Psoas muscle (tissue), 8 donors: ENCODE results near the gene MAML2. TPM values are rescaled to one million over a fixed set of nuclear protein-coding genes. Genes with fewer than 3 reads are reported as not detected.

Experiments used
- ATAC-seq, 4 donors: fragments of 200-7000 bp; cut with Tn5 transposase; one replicate each; pipeline ENCODE4 v1.9.1; 2020; ENCODE audit warnings: moderate library complexity in 3 of 4, mild to moderate bottlenecking in 2 of 4
- DNase-seq, 2 donors: peaks; one replicate each; pipeline ENCODE4 v3.0.0-alpha.2; 2020
- H3K27ac ChIP-seq: fragments of 200-600 bp; one replicate; pipeline ENCODE4 v1.8.0; 2022
- H3K27me3 ChIP-seq, 3 donors: fragments of 200-600 bp in 1 of 3; one replicate each; pipeline versions ENCODE4 v1.6.1 to v1.8.0; 2013 to 2022; ENCODE audit warnings: low read length in 2 of 3, mild to moderate bottlenecking in 2 of 3, moderate library complexity in 1 of 3; ENCODE audit not compliant: insufficient read depth in 3 of 3
- H3K36me3 ChIP-seq, 2 donors: fragments of 200-600 bp in 1 of 2; one replicate each; pipeline versions ENCODE4 v1.6.1 to v1.8.0; 2013 to 2022; ENCODE audit warnings: low read depth in 1 of 2, mild to moderate bottlenecking in 1 of 2, moderate library complexity in 1 of 2; ENCODE audit not compliant: insufficient read depth in 1 of 2
- H3K4me1 ChIP-seq: fragments of 200-600 bp; one replicate; pipeline ENCODE4 v1.8.0; 2022
- H3K4me3 ChIP-seq: fragments of 200-600 bp; one replicate; pipeline ENCODE4 v1.8.0; 2022; ENCODE audit warnings: mild to moderate bottlenecking
- H3K9me3 ChIP-seq: fragments of 200-600 bp; one replicate; pipeline ENCODE4 v1.8.0; 2022
- CTCF ChIP-seq: fragments of 200-600 bp; IDR thresholded peaks from one replicate; pipeline ENCODE4 v1.8.0; 2022; ENCODE audit warnings: antibody characterized with exemption
- WGBS, 3 donors: extraction: QIAGEN DNeasy Blood & Tissue Kit; methylation state at CpG; one replicate each; pipeline versions ENCODE4 v1.1.6 to v1.1.7; 2013; 5-methylcytosine and 5-hydroxymethylcytosine counted together
- intact Hi-C, 2 donors: fragments of 100-400 bp; cut with DNase I; formaldehyde crosslinking; loops; one replicate each; pipeline versions ENCODE4 v1.11.0 to v1.14.2; 2022
- polyA plus RNA-seq, 3 donors: library from polyadenylated mRNA; stranded (reverse); fragments of 200-250 nt; gene quantifications; one replicate each; pipeline ENCODE4 v1.2.3, GENCODE V29; 2013
- total RNA-seq, 4 donors: library from RNA; stranded (reverse); fragmentation: NEBNext Ultra II Directional in 2 of 4; extraction: Animal tissue kit (Norgen Biotek cat#: 25700) in 2 of 4; gene quantifications; one replicate each; pipeline versions ENCODE4 v1.2.1 to v1.2.4, GENCODE V29; 2021 to 2023
- donor health status: healthy with polysubstance abuse.
- donor health status: DM: no; HTN: no; CAD: no; lungs with moderate emphysema.
- donor health status: Bipolar disorder and iron deficiency.
- donor health status: healthy.
- donor health status: DM: yes; HTN: yes; CAD: no.
- donor health status: DM: no; HTN: no; CAD: no.
- donor health status: DM: no; HTN: no; CAD: no.
- donor health status: DM: yes; HTN: yes; CAD: no.

The MAML2 gene
- total and polyA plus RNA-seq, 7 donors = 0.39 to 3.7 (median 1.5) TPM

- Histone ChIP-seq H3K9me3 (no peaks in the 10 kb centered on the region), H3K4me1 (no peaks in the 10 kb centered on the region), H3K36me3 (no peaks in the 10 kb centered on the region), H3K27ac (no peak overlapping the region), H3K27me3 (no peaks in the 10 kb centered on the region), H3K4me3 (no peak overlapping the region)
- intact Hi-C loops = no loop called here
- TF ChIP-seq CTCF = no peak
- DNase-seq = no peak
- ATAC-seq = no peak
- WGBS, 3 donors = 66 to 69% (median 68%) methylated on average over 2 of the region's 2 CpGs
Measured at GRCh38 chr11:96130061-96130620, 212.9 kb downstream of the MAML2 start.

- ATAC-seq (no peak), DNase-seq (no peak)
- Histone ChIP-seq H3K27ac (no peak overlapping the region), H3K4me1 (no peaks in the 10 kb centered on the region), H3K36me3 (no peaks in the 10 kb centered on the region), H3K4me3 (no peak overlapping the region), H3K9me3 (no peaks in the 10 kb centered on the region), H3K27me3 (no peaks in the 10 kb centered on the region)
- WGBS, 3 donors = 7 to 9% (median 8%) methylated on average over 2 of the region's 2 CpGs
- no peak for TF ChIP-seq CTCF
- intact Hi-C loops = no loop called here
Measured at GRCh38 chr11:96127596-96127959, 215.4 kb downstream of the MAML2 start.

GRCh38 chr11:96126917-96127595 lies 215.9 kb downstream of the MAML2 start:
- TF ChIP-seq CTCF = no peak
- intact Hi-C loops = no loop called here
- DNase-seq = no peak
- Histone ChIP-seq H3K36me3 (no peaks in the 10 kb centered on the region), H3K27ac (no peak overlapping the region), H3K9me3 (no peaks in the 10 kb centered on the region), H3K4me1 (no peaks in the 10 kb centered on the region), H3K27me3 (no peaks in the 10 kb centered on the region), H3K4me3 (no peak overlapping the region)
- ATAC-seq = no peak
- 68 to 78% (median 70%) methylated on average over 4 of the region's 4 CpGs for WGBS, 3 donors

GRCh38 chr11:96125400-96125799 lies 217.6 kb downstream of the MAML2 start:
- WGBS, 3 donors = 65 to 70% (median 69%) methylated on average over 7 of the region's 7 CpGs
- Histone ChIP-seq H3K27ac (no peak overlapping the region), H3K27me3 (no peaks in the 10 kb centered on the region), H3K9me3 (no peaks in the 10 kb centered on the region), H3K4me1 (no peaks in the 10 kb centered on the region), H3K4me3 (no peak overlapping the region), H3K36me3 (no peaks in the 10 kb centered on the region)
- TF ChIP-seq CTCF = no peak
- DNase-seq (no peak), ATAC-seq (no peak)
- intact Hi-C loops = no loop called here

GRCh38 chr11:96124155-96124554 lies 218.8 kb downstream of the MAML2 start:
- intact Hi-C loops = no loop called here
- DNase-seq (no peak), ATAC-seq (no peak)
- Histone ChIP-seq H3K4me1 (no peaks in the 10 kb centered on the region), H3K9me3 (no peaks in the 10 kb centered on the region), H3K27me3 (no peaks in the 10 kb centered on the region), H3K36me3 (no peaks in the 10 kb centered on the region), H3K27ac (no peak overlapping the region), H3K4me3 (no peak overlapping the region)
- WGBS, 3 donors = 79 to 87% (median 86%) methylated on average over 2 of the region's 2 CpGs
- TF ChIP-seq CTCF = no peak
